NCI-H2196 (cell line): Measurements from ENCODE around the gene APBA1.
"Not testable (repeated sequence)": the region's sequence is repeated elsewhere in the genome, so short reads cannot be mapped to it uniquely, and the experiment has no call there.

Source experiments
- DNase-seq: peaks from one replicate; lab custom pipeline; 2025; ENCODE audit not compliant: unreplicated experiment; lab: John Stamatoyannopoulos, UW

APBA1 gene

DNA sequence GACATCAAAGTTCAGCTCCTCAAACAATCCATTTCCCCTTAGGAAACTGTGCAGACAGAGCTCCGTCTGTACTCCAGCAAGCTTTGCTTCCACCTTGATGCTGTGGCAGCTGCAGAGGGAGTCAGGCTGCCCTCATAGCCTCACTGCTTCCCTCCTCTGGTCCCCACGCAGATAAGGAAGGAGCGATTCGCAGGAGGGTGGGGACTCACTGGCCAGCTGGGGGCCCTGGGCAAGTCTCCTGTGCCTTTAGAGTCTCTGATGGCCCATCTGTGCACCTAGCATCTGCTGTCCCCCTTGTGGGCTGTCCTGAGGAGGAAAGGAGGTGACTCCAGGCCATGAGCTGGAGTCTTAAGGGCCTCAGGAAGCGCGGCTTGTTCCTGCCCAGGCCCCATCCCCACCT lies 225.7 kb downstream of the APBA1 start:
- DNase-seq, result no peak

DNA sequence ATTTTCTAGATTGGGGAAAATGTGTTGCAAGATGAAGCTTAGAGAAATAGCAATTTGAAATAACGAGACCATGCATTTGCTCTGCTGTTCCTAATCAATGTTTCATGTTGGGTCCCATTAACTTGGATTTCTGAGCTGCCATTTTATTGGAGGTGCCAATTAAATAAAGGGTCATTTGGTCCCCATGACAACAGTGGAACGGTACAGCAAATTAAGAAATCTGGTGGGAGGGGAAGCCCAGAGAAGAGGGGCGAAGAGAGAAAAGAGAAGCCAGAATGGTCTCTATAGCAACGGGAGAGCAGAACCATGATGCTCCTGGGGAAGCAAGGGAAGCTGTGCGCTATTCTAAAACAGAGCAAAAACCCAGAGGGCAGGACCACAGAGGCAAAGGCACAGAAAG lies 226.9 kb downstream of the APBA1 start:
- no peak for DNase-seq

DNA sequence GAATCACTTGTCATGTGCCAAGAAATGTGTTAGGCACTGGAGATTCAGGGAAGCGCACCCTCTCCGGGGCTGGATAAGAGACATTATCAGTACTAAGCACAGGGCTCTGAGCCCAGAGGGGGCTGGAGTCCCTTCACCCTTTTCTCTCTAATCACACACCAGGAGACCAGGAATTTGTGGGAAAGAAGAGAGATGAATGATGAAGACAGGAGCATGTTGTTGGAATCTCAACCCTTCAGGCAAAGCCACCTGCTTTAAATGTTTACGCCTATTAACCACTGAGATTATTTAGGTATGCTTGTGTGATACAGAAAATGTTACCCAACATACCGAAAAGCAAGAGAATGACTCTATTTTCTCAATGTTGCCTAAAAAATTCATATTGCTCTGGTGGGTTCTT lies 227.4 kb downstream of the APBA1 start:
- DNase-seq, result no peak

DNA sequence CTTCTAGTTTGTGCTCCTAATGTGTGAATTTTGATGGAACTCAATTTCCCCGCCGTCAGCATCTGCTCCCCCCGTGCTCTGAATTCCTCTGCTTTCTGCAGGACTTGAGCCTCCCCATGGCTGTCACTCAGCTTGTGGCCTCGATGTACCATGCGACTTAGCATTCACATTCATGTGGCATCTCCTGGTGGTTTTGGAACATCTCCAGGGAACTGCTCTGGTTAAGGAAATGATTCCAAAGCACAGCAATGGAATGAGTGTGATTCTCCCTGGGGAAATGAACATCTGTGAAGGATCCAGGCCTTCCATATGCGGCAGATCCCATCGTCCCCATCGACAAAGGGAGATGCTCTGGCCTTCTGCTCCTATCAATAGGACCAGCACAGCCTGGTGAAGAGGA lies 228.2 kb downstream of the APBA1 start:
- DNase-seq, result no peak

DNA sequence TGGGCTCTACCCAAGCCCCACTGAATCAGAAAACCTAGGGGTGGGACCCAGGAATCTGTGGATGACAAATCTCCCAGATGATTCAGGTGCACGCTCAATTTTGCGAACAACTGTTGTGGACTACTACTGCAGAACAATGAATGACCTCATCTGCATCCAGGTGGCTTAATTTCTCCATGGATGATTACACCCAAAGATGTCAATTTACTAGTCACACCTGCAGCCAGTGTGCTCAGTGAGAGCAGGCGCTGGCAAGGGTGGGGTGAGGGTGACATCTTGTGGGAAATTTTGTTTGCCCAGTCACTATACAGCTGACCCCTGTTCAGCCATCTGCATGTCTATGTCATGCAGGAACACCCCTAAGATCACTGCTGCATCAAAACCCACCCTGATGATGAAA lies 229.0 kb downstream of the APBA1 start:
- peak; percentile 38 for DNase-seq

DNA sequence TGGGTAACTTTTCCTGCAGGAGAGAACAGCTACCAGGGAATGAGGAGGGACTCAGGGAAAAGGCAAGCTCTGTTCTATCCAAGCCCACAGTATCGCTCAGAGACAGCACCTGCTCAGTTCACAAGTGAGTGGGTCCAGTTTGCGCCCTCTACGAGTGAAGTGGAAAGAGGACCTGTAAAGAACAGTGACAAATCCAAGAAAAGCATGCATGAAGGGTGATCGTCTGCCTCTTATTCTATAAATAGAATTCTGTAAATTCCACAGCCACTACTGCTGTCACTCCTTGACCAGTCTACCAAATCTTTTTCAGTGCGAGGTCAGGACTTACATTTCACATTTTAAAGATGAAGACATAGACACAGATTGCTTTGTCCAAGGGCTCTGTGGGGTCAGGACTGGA lies 229.7 kb downstream of the APBA1 start:
- DNase-seq, result no peak

DNA sequence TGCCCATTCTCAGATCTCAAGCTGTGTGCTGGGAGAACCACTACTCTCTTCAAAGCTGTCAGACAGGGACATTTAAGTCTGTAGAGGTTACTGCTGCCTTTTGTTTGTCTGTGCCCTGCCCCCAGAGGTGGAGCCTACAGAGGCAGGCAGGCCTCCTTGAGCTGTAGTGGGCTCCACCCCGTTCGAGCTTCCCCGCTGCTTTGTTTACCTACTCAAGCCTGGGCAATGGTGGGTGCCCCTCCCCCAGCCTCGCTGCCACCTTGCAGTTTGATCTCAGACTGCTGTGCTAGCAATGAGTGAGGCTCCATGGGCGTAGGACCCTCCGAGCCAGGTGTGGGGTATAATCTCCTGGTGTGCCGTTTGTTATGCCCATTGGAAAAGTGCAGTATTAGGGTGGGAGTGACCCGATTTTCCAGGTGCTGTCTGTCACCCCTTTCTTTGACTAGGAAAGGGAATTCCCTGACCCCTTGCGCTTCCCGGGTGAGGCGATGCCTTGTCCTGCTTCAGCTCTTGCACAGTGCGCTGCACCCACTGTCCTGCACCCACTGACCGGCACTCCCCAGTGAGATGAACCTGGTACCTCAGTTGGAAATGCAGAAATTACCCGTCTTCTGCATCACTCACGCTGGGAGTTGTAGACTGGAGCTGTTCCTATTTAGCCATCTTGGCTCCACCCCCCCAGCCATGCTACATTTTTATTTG lies 231.8 kb downstream of the APBA1 start:
- DNase-seq, result not testable (repeated sequence)

DNA sequence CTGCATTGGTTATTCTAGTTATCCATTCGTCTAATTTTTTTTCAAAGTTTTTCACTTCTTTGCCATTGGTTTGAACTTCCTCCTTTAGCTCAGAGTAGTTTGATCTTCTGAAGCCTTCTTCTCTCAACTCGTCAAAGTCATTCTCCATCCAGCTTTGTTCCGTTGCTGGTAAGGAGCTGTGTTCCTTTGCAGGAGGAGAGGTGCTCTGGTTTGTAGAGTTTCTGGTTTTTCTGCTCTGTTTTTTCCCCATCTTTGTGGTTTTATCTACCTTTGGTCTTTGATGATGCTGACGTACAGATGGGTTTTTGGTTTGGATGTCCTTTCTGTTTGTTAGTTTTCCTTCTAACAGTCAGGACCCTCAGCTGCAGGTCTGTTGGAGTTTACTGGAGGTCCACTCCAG lies 232.5 kb downstream of the APBA1 start:
- not testable (repeated sequence) for DNase-seq

DNA sequence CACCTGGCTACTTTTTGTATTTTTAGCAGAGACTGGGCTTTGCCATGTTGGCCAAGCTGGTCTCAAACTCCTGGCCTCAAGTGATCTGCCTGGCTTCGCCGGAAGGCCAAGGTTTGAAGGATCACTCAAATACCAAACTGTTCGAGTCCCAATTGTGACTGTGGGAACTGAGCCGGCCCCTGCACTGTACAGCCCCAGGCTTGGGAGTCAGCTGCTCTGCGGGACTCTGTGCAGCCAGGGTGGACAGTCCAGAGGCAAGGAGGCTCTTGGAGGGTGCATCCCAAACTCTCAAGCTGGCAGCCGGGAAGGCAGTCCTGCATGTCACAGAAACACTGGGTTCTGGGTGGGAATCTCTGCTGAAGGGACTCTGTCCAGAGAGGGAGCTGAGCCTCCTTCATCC lies 238.2 kb downstream of the APBA1 start:
- no peak for DNase-seq

DNA sequence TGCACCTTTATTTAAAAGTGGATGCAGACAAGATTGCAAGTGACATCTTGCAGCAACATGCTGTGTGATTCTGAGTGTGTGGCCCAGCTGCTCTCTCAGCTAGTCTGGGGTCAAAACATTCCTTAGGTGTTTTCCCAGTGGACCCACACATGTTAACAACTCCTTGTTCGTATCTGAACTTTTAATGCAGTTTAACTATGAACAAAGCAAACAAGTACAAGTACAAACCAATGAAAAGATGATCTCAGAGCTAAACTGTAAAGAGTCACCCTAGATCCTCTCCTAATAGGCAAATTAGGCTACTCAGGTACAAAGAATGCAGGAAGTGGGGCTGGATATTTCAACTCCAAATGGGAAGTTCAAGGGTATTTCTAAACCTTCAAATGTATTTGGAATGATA lies 238.8 kb downstream of the APBA1 start:
- no peak for DNase-seq

DNA sequence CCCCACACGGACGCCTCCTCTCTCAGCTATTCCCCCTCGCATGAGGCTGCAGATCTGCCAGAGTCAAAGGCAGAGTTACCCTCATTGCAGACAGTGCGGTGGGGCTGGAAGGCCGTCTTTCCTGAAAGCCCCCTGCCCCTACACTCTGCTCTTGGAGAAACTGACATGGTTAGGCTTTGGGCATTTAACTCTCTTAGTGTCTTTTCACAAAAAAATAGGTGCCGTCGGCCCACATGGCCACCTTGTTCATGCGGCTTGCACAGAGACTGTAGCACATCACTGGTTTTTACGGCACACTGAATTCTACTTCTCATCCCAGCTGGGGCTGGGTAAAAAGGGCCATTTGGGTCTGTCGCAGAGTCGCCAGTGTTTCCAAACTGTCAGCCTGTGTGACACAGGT lies 239.5 kb downstream of the APBA1 start:
- no peak for DNase-seq

DNA sequence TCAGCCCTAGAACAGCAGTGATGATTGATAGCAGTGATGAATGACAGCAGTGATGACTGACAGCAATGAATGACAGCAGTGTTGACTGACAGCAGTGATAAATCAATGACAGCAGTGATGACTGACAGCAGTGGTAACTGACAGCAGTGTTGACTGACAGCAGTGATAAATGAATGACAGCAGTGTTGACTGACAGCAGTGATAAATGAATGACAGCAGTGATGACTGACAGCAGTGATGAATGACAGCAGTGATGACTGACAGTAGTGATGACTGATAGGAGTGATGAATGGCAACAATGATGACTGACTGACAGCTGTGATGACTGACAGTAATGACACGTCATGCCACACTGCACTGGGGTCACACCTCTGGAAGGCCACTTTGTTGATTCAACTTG lies 240.4 kb downstream of the APBA1 start:
- DNase-seq, result no peak

DNA sequence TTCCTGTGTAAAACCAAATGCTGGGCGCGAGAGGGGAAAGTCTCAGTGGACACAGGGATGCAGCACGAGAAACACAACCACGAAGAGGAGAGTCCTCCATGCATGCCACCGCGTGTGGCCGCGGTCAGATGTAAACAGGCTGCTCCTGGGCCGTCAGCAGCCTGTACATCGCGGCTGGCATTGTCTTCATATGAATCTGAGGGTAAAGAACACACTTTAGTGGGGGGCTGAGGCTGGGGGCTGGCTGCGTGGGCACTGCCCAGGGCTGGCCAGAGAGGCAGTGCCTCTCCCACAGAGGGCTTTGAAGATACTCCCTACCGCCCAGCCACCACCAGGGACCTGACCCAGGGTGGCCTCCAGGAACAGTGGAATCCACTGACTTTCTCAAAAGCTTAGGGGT lies 241.0 kb downstream of the APBA1 start:
- DNase-seq, result no peak

DNA sequence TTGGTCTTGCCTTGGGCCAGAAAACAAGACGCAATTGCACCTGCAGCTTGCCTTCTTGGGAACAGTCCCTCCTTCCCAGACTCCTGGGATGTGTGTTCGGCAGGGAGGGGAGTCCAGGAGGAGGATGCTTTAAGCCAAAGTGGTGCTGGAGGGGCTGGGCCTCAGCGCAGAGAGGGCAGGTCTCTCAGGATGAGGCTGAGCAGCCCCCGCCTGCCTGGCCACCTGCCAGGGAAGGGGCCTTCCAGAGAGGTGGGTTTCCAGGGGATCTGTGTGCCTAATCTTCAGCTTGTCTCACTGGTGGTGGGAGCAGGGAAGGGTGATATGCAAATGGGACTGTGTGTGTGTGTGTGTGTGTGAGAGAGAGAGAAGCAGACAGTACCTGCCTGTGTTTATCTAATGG lies 242.0 kb downstream of the APBA1 start:
- DNase-seq, result no peak

DNA sequence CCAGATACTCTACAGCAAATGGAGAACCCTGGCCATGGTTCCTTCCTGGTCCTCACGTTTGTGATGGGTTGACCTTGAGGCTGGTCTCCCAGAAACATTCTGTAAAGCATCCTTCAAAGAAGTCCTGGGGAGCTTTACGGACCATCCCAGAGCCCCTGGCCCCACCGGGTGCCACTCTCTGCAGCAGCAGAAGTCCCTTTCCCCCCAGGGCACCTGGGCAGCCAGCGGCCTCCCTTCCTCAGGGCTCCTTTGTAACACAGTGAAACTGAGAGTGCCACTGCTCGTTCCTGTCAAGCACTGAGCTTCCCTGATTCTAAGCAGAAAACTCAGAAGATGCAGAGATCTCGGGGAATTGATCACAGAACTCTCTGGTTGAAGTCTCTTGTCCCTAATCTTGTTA lies 242.9 kb downstream of the APBA1 start:
- no peak for DNase-seq

DNA sequence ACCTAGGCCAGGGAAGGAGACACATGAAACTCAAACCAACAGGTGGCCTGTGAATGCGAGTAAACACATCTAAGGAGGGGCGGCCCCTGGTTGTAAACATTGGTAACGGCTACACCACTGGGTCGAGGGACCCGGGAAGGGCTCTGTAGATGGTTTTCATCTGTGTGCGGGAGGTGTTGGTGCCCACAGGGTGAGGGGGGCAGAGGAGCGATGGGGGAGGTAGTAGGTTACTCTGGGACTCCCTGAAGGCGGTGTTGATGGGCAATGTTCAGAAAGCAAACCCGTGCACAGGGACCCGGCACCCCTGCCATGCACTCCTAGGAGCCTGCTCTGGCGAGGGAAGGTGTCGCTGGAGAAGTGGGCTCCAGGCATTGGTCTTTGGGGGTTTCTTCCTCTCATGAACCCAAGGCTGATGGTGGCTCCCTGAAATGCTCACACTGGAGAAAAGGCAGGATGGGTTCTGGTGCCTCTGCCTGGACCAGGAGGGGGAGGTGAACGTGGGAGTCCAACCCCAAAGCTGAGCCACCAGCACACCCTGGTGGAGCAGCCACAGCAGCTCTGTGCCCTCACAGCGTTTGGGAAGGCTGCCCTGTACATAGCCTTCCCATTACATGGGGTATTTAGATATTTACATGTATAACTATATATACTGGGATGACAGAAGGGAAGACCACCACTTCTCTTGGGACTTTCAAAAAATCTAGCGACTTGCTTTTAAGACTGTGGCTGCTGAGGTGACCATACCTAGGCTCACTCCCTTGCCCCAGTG lies 244.0 kb downstream of the APBA1 start:
- DNase-seq, result no peak

DNA sequence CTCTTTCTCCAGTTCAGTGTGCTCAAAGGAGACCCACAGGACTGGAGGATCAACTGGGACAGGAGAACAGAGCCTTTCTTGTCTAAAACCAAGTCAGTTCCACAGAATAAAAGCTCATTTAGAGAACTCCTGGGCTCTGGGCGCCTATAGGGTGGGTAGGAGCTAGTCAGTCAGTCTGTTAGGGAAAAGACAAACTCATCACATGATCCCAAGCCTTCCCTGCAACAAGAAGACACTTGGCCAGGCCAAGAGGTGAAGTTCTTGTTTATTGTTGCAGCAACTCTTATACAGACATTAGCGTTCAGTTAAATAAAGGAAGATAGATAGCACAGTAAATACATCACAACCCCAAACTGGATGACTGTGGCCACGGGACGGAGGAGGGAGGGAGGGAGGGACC lies 244.9 kb downstream of the APBA1 start:
- DNase-seq, result no peak

DNA sequence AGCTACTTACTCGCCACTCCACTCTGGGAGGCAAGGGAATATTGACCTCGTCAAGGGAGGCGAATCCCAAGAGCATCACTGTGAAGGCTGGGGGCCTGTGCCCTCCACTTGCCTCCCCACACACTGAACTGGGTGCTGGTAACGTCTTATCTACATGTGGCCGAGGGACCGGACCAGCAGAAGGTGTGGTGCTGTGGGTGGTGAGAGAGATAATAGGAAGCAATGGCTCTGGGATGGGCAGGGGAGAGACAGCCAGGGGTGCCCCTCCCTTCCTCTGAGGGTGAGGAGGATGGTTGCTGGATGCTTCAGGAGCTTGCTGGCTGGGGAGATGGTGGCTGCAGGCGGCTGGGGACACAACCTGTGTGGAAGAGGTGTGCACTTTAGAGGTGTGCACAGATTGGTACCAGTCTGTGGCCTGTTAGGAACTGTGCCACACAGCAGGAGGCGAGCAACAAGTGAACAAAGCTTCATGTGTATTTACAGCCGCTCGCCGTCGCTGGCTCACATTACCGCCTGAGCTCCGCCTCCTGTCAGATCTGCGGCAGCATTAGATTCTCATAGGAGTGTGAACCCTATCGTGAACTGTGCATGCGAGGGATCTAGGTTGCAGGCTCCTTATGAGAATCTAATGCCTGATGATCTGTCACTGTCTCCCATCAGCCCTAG lies 246.9 kb downstream of the APBA1 start:
- DNase-seq, result no peak

DNA sequence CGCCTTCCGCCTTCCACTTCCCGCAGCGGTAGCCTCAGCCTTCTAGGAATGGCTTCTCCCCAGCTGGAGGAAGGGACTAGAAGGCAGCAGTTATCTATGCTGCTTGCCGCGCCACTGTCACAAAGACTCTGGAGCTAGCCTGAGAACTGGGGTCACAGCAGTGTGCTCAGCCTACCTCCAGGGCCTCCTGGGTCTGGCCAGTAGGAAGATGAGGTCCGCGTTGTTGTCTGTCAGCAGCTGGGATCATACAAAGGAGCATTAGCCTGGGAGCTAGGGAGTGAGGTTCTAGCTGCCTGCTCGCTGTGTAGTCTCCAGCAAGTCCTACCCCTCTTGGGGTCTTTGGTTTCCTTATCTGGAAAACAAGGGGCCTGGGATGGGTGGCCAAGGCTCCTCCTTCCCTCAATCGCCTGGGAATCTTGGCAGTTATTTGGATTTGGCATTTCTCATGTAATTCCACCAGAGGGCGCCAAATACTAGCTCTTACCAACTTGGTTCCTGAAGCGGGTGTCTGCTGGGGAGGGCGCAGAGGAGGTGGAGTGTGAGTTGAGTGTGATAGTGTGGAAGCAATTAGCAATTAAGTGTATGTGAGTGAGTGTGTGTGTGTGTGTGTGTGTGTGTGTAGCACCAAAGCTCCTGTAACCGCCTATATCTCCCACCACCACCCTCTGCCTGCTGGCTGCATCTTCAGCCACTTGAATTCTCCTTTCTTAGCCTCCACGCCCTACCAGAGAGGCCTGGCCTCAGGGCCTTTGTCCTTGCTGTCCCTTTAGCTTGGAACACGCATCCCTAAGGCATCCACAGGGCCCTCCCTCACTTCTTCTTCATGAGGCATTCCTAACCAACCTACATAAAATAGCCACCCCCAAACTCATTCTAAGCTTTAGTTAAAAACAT lies 250.0 kb downstream of the APBA1 start:
- DNase-seq, result peak; percentile 67

DNA sequence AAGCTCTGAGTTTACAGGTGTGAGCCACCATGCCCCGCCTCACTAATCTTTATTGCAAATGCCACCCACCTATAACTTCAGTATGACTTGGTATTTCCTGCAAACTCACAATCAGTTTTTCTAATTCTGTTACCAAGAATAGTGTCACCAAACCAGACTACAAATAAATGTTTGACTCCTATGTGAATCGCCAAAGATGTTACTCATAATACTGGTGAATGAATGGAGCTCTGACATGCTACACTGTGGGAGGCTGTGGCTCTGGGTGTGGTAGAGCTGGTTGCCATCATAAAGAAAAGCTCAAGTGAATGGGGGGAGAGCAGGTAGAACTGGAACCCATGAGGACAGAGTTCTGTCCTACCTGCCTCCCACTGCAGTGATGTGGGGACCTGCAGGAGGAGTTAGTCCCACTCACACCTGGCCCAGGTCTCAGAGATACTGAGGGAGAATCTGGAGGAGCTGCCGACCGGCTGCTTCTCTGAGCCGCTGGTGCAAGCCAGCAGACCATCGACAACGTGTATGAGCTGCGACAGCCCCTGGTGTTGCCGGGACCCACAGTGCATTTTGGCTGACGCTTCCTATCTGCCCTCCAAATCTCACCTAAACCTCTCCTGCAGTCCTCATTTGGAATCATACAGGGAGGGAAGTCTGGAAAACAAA lies 251.4 kb downstream of the APBA1 start:
- no peak for DNase-seq

DNA sequence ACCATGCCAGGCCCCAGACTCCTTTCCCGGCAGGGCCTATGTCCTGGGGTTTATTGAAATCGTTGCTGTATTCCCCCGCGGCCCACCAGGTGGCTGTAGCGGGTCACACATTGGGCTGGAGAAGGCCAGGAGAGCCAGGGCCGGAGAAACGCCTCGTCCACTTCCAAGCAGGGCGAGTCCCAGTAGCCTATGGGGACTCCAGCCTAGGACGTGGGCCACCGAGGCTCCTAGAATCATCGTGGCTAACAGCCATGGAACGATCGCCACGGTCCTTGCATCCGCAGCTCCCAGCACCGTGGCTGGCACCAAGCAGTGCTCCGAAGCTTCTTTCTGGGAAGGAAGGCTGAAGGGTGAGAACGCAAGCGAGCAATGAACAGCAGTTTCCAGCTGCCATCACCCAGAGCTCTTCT lies 259.4 kb downstream of the APBA1 start:
- no peak for DNase-seq
